K562 (cell line): ENCODE data around the gene GATAD2B. TPM values are rescaled to one million over a fixed set of nuclear protein-coding genes. Genes with fewer than 3 reads are reported as not detected.

Source experiments
- ATAC-seq: fragments of 200-7000 bp; cut with Tn5 transposase; 3 replicates; pipeline ENCODE4 v1.9.1; 2020; ENCODE audit warnings: moderate library complexity
- BruUV-seq: library from RNA; stranded (reverse); fragments of 400-500 nt; replicated peaks from 2 replicates; lab custom pipeline; 2021; lab: Mats Ljungman, UMichigan
- CTCF ChIA-PET: fragments of 300-600 bp; formaldehyde crosslinking; extraction: SDS; loops from one replicate; lab custom pipeline; 2021; ENCODE audit warnings: low intra/inter-chr PET ratio; lab: Yijun Ruan, JAX
- POLR2A ChIA-PET: fragments of 300-600, 350-650 bp; sonication (Branson Sonifier 250); formaldehyde crosslinking; extraction: SDS; loops from one replicate; lab custom pipeline; 2021; ENCODE audit warnings: antibody characterized with exemption, inconsistent platforms; lab: Yijun Ruan, JAX
- DNase-seq, 4 experiments: peaks; one replicate each; pipeline versions ENCODE4 v3.0.0 to v3.0.0-alpha.2; 2011 to 2018; ENCODE audit warnings: low spot score in 3 of 4, mixed read lengths in 3 of 4; ENCODE audit errors: extremely low read depth in 1 of 4
- FAIRE-seq: peaks from 2 replicates; lab custom pipeline; 2011; peaks lifted over from hg19 to GRCh38; lab: Jason Lieb, UNC
- H2AFZ ChIP-seq: 2 replicates; pipeline ENCODE4 v1.6.0; 2011; ENCODE audit warnings: low read depth, low read length, control low read depth, inconsistent platforms
- H3K27ac ChIP-seq: fragments of 200-600 bp; 3 replicates; pipeline ENCODE4 v1.8.0; 2011; ENCODE audit warnings: low read depth, mild to moderate bottlenecking, control low read depth, inconsistent platforms, low read length, moderate library complexity, mixed read lengths; ENCODE audit errors: extremely low read depth
- H3K27me3 ChIP-seq, 2 experiments: fragments of 300-600 bp in 1 of 2; 2 replicates in 1 of 2; 3 replicates in 1 of 2; pipeline versions ENCODE4 v1.6.0 to v1.8.0; 2011; ENCODE audit warnings: inconsistent platforms in 2 of 2, low read length in 2 of 2, mild to moderate bottlenecking in 1 of 2, mixed read lengths in 1 of 2, moderate library complexity in 1 of 2; ENCODE audit not compliant: control insufficient read depth in 2 of 2, insufficient read depth in 2 of 2
- H3K36me3 ChIP-seq: fragments of 300-600 bp; 3 replicates; pipeline ENCODE4 v1.8.0; 2011; ENCODE audit warnings: mild to moderate bottlenecking, low read length, inconsistent platforms; ENCODE audit not compliant: control insufficient read depth, insufficient read depth
- H3K4me1 ChIP-seq, 2 experiments: fragments of 200-600 bp in 1 of 2; replicated peaks in 1 of 2; 2 replicates in 1 of 2; 3 replicates in 1 of 2; pipeline versions ENCODE4 v1.5.1 to v1.8.0; 2011; ENCODE audit warnings: inconsistent platforms in 2 of 2, low read length in 2 of 2, mild to moderate bottlenecking in 1 of 2, mixed read lengths in 1 of 2, moderate library complexity in 1 of 2; ENCODE audit not compliant: control insufficient read depth in 2 of 2, insufficient read depth in 2 of 2
- H3K4me2 ChIP-seq: 2 replicates; pipeline ENCODE4 v1.6.1; 2011; ENCODE audit warnings: low read length, control low read depth, inconsistent platforms, mixed read lengths; ENCODE audit not compliant: insufficient read depth
- H3K4me3 ChIP-seq: fragments of 200-600 bp; sonication (generic), shearing (Covaris generic); 2 replicates; pipeline ENCODE4 v1.5.1; 2016; ENCODE audit warnings: control low read depth, inconsistent platforms
- H3K79me2 ChIP-seq: fragments of 200-600 bp; 3 replicates; pipeline ENCODE4 v1.8.0; 2011; ENCODE audit warnings: low read length, inconsistent platforms; ENCODE audit not compliant: control insufficient read depth, insufficient read depth
- H3K9ac ChIP-seq, 2 experiments: 2 replicates each; pipeline versions ENCODE4 v1.6.0 to v1.6.1; 2011; ENCODE audit warnings: low read depth in 2 of 2, low read length in 2 of 2, control low read depth in 1 of 2, inconsistent platforms in 1 of 2, mild to moderate bottlenecking in 1 of 2, mixed read lengths in 1 of 2; ENCODE audit not compliant: insufficient read depth in 1 of 2
- H3K9me1 ChIP-seq: one replicate; pipeline ENCODE4 v1.6.0; 2011; ENCODE audit warnings: inconsistent platforms, mild to moderate bottlenecking, low read length, moderate library complexity; ENCODE audit not compliant: control insufficient read depth, insufficient read depth
- H3K9me3 ChIP-seq: replicated peaks from 2 replicates; pipeline ENCODE4 v1.5.1; 2011; ENCODE audit warnings: low read depth, low read length, inconsistent platforms; ENCODE audit not compliant: control insufficient read depth, insufficient read depth
- H4K20me1 ChIP-seq: replicated peaks from 2 replicates; pipeline ENCODE4 v1.6.1; 2011; ENCODE audit warnings: low read length, inconsistent platforms, mixed read lengths; ENCODE audit not compliant: control insufficient read depth, insufficient read depth
- MEF2D ChIP-seq: conservative IDR thresholded peaks from 2 replicates; pipeline ENCODE4 v1.6.1; 2016; ENCODE audit warnings: low read depth, missing genetic modification characterization, missing compliant biosample characterization
- NRF1 ChIP-seq, 2 experiments: fragments of 450-650 bp; IDR thresholded peaks in 1 of 2; conservative IDR thresholded peaks in 1 of 2; 2 replicates each; pipeline ENCODE4 v1.6.1; 2014; ENCODE audit warnings: mild to moderate bottlenecking in 2 of 2
- STAT5A ChIP-seq: IDR thresholded peaks from 2 replicates; pipeline ENCODE4 v1.6.1; 2012; ENCODE audit warnings: low read length, inconsistent platforms, borderline replicate concordance
- U2AF2 ChIP-seq: fragments of 200-400 bp; formaldehyde crosslinking; optimal IDR thresholded peaks from 2 replicates; pipeline ENCODE3; 2017; ENCODE audit warnings: low read depth, mild to moderate bottlenecking, low read length
- XRCC3 ChIP-seq: fragments of 450-650 bp; IDR thresholded peaks from 2 replicates; pipeline ENCODE4 v1.6.1; 2017; ENCODE audit warnings: mild to moderate bottlenecking, moderate library complexity
- WGBS: fragments of 100-300 bp; shearing (Covaris generic); methylation state at CpG from one replicate; pipeline ENCODE4 v1.1.6; 2016; ENCODE audit warnings: low coverage, mixed read lengths; ENCODE audit not compliant: insufficient coverage; ENCODE audit errors: missing lambda C conversion rate; 5-methylcytosine and 5-hydroxymethylcytosine counted together
- in situ Hi-C: fragments of 300-500 bp; cut with MboI; formaldehyde crosslinking; loops from 4 replicates; pipeline ENCODE4 v1.15.0; 2018; ENCODE audit warnings: inconsistent platforms, mixed read lengths
- intact Hi-C: fragments of 100-400 bp; cut with micrococcal nuclease; formaldehyde crosslinking; loops from 2 replicates; pipeline ENCODE4 v1.14.2; 2022
- polyA plus RNA-seq, 8 experiments: library from polyadenylated mRNA; depleted of rRNA in 4 of 8; stranded (reverse) in 5 of 8; unstranded in 3 of 8; fragments of >200 nt; fragmentation: Nextera tagmentation in 2 of 8; fragmentation: Illumina TruSeq in 1 of 8; extraction: Ambion mirVana in 2 of 8; extraction: Trizol in 1 of 8; gene quantifications; 2 replicates each; pipeline versions ENCODE4 v1.2.1 to v1.2.3, GENCODE V29; 2011 to 2014; ENCODE audit warnings: inconsistent platforms in 1 of 8, missing spikeins in 1 of 8
- total RNA-seq, 7 experiments: library from RNA; depleted of rRNA in 6 of 7; stranded (reverse); fragments of >200 nt in 6 of 7; fragmentation: Illumina TruSeq in 2 of 7; extraction: Trizol in 2 of 7; gene quantifications; 2 replicates each; pipeline versions ENCODE4 v1.2.1 to v1.2.3, GENCODE V29; 2011 to 2021; ENCODE audit warnings: low replicate concordance in 1 of 7
- TF ChIP-seq, protein P1 (sequence below): fragments of 250-450 bp; sonication (Bioruptor Pico); IDR thresholded peaks from 2 replicates; pipeline ENCODE4 v1.4.0; 2020
- TF ChIP-seq, protein P2 (sequence below): fragments of 450-650 bp; IDR thresholded peaks from 2 replicates; pipeline ENCODE4 v1.7.0; 2016; ENCODE audit warnings: borderline replicate concordance
- TF ChIP-seq, protein P3 (sequence below): fragments of 250-450 bp; sonication (Bioruptor Pico); IDR thresholded peaks from 2 replicates; pipeline ENCODE4 v1.4.0; 2020; ENCODE audit warnings: mild to moderate bottlenecking, moderate library complexity, borderline replicate concordance

Gene GATAD2B
- total and polyA plus RNA-seq, 9 of the 15 experiments (the other 6 are each of a cell fraction or from before 2014, with no cell fraction given) = 1.5 to 40.2 (median 4.9) TPM

DNA sequence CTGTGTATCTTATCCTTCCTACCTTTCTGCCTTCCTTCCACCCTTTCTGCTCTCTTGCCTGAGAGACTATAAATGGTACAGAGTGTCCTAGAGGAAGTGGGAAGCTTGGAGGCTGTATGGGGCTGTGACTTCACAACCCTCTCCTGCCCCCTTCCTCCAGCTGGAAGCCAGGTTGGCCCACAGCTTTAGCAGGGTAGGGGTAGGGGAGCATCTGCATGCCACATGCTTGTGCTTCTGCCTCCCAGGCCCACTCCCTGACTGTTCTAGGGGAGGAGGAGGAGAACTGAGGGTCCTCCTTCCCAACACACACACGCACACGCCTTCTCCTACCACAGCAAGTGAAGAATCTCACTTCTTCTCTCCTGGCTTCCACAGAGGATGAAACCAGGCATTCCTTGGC, 151.5 kb downstream of the GATAD2B start (continued):
- TF ChIP-seq, protein P1, sequence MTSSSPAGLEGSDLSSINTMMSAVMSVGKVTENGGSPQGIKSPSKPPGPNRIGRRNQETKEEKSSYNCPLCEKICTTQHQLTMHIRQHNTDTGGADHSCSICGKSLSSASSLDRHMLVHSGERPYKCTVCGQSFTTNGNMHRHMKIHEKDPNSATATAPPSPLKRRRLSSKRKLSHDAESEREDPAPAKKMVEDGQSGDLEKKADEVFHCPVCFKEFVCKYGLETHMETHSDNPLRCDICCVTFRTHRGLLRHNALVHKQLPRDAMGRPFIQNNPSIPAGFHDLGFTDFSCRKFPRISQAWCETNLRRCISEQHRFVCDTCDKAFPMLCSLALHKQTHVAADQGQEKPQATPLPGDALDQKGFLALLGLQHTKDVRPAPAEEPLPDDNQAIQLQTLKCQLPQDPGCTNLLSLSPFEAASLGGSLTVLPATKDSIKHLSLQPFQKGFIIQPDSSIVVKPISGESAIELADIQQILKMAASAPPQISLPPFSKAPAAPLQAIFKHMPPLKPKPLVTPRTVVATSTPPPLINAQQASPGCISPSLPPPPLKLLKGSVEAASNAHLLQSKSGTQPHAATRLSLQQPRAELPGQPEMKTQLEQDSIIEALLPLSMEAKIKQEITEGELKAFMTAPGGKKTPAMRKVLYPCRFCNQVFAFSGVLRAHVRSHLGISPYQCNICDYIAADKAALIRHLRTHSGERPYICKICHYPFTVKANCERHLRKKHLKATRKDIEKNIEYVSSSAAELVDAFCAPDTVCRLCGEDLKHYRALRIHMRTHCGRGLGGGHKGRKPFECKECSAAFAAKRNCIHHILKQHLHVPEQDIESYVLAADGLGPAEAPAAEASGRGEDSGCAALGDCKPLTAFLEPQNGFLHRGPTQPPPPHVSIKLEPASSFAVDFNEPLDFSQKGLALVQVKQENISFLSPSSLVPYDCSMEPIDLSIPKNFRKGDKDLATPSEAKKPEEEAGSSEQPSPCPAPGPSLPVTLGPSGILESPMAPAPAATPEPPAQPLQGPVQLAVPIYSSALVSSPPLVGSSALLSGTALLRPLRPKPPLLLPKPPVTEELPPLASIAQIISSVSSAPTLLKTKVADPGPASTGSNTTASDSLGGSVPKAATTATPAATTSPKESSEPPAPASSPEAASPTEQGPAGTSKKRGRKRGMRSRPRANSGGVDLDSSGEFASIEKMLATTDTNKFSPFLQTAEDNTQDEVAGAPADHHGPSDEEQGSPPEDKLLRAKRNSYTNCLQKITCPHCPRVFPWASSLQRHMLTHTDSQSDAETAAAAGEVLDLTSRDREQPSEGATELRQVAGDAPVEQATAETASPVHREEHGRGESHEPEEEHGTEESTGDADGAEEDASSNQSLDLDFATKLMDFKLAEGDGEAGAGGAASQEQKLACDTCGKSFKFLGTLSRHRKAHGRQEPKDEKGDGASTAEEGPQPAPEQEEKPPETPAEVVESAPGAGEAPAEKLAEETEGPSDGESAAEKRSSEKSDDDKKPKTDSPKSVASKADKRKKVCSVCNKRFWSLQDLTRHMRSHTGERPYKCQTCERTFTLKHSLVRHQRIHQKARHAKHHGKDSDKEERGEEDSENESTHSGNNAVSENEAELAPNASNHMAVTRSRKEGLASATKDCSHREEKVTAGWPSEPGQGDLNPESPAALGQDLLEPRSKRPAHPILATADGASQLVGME (CRISPR knock-in tag) = no peak
- no peak for TF ChIP-seq MEF2D (tag)
- no peak for TF ChIP-seq XRCC3

DNA sequence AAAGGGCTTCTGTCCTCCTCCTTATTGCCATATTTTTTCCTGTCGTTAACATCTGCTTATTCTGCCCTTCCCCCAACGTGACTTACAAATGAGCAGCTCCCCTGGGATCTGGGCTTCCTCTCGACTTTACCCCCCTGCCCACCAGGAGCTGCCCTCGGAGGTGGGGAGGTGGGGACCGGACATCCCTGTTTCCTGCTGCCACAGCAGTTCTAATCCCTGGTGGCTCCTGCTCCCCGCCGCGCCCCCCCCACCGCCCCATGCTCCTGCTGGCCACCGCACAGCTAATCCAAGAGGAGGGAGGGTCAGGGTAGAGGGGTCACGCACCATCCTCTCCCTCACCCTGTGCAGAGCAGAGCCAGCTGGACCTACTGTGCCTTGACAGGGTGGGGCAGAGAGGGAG, 152.0 kb downstream of the GATAD2B start:
- Histone ChIP-seq H2AFZ (no peak overlapping the region), H3K27ac (no peak overlapping the region), H4K20me1 (no peaks in the 10 kb centered on the region), H3K4me1 (peaks cover 0 to 19% of the 10 kb centered on the region in 2 experiments; a peak in 3 of 5 replicates), H3K4me3 (no peak overlapping the region), H3K9me3 (no peaks in the 10 kb centered on the region), H3K36me3 (peaks cover 50% of the 10 kb centered on the region), H3K27me3 (no peaks in the 10 kb centered on the region), H3K79me2 (no peaks in the 10 kb centered on the region), H3K4me2 (no peak overlapping the region), H3K9me1 (peaks cover 4% of the 10 kb centered on the region), H3K9ac (no peak overlapping the region)
- 65% methylated on average over 5 of the region's 11 CpGs for WGBS
- BruUV-seq = no TSS peak
- FAIRE-seq (no peak), DNase-seq (no peak), ATAC-seq (no peak)
- ChIA-PET POLR2A (interaction anchor here (3.2 kb wide), 1 partner anchor 220 kb away, joined by 11 read pairs; the partner anchor contains the start of gene RPS27), CTCF (no interaction called here)
- in situ Hi-C loops (no loop called here), intact Hi-C loops (loop anchor here (5.0 to 10.0 kb wide), 2 partner anchors 93 to 256 kb away; partner anchors contain the start of gene NPR1)
- TF ChIP-seq STAT5A = no peak
- TF ChIP-seq, protein P2, sequence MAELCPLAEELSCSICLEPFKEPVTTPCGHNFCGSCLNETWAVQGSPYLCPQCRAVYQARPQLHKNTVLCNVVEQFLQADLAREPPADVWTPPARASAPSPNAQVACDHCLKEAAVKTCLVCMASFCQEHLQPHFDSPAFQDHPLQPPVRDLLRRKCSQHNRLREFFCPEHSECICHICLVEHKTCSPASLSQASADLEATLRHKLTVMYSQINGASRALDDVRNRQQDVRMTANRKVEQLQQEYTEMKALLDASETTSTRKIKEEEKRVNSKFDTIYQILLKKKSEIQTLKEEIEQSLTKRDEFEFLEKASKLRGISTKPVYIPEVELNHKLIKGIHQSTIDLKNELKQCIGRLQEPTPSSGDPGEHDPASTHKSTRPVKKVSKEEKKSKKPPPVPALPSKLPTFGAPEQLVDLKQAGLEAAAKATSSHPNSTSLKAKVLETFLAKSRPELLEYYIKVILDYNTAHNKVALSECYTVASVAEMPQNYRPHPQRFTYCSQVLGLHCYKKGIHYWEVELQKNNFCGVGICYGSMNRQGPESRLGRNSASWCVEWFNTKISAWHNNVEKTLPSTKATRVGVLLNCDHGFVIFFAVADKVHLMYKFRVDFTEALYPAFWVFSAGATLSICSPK = no peak
- TF ChIP-seq, protein P3, sequence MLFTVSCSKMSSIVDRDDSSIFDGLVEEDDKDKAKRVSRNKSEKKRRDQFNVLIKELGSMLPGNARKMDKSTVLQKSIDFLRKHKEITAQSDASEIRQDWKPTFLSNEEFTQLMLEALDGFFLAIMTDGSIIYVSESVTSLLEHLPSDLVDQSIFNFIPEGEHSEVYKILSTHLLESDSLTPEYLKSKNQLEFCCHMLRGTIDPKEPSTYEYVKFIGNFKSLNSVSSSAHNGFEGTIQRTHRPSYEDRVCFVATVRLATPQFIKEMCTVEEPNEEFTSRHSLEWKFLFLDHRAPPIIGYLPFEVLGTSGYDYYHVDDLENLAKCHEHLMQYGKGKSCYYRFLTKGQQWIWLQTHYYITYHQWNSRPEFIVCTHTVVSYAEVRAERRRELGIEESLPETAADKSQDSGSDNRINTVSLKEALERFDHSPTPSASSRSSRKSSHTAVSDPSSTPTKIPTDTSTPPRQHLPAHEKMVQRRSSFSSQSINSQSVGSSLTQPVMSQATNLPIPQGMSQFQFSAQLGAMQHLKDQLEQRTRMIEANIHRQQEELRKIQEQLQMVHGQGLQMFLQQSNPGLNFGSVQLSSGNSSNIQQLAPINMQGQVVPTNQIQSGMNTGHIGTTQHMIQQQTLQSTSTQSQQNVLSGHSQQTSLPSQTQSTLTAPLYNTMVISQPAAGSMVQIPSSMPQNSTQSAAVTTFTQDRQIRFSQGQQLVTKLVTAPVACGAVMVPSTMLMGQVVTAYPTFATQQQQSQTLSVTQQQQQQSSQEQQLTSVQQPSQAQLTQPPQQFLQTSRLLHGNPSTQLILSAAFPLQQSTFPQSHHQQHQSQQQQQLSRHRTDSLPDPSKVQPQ (CRISPR knock-in tag) = no peak
- no peak for TF ChIP-seq U2AF2
- no peak for TF ChIP-seq NRF1 (conservative IDR thresholded peaks at IDR 0.05 in 1 of 2, IDR thresholded peaks at IDR 0.05 in 1 of 2)
